ENCODE measurements around the gene FKBP11.
"Not testable (repeated sequence)": the region's sequence is repeated elsewhere in the genome, so short reads cannot be mapped to it uniquely, and the experiment has no call there.

FKBP11 gene

DNA sequence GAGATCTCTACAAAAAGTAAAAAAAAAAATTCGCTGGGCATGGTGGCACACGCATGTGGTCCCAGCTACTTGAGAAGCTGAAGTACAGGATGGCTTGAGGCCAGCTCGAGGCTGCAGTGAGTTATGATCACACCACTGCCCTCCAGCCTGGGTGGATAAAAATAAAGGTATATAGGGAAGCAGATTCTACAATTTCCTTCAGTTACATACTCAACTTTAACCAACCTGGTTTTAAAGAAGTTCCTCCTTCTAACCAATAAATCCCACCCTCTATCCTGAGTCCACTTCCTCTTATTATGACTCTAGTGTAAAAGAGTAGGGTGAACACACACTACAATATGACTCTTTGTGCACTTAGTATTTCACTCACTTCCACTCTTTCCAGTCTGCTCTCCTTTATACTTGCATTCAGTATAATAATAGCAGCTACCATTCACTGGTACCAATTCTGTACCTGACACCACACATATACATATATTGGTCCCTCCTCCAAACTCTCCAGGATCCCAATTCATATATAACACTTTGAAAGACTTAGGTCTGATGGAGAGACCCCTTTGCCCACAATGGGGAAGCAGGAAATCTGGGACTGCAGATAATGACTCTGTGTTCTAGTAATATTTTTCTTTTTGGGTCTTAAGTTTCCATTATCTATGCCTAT lies 29.7 kb upstream of the FKBP11 start:
- no peak for DNase-seq

DNA sequence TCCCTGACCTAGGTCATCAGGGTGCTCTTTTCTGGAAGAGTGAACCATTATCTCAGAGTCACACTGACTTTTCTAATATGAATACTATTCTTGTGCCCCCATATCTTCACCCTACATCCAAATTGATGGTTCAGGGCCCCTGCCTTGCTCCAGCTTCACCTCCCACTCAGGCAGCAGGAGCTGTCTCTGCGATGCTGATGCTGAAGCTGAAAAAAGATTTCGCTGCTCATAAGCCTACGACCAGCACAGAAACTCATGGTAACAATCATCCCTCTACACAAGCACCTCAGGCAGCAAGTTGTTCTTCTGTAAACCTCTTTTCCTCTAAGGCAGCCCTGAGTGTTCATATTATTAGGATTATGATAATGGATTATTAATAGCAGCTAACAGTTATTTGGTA lies 28.8 kb upstream of the FKBP11 start:
- no peak for DNase-seq

DNA sequence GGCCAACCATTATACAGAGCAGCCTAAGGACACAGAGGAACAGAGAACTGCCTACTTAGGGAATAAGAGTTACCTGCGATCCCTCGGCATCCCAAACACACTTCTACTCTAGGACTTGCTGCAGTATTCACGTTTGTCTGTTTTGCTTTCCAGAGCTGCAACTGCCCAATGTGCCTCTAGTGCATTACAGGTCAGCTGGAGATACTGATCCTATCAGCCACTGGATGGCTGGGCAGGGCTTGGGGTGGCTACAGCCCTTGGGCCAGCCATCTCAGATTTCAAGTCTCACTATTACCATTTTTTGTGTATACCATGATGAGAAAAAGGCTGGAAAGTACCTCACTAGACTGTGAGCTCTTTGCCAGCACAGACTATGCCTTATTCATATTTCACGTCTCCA lies 27.4 kb upstream of the FKBP11 start:
- DNase-seq, result no peak

DNA sequence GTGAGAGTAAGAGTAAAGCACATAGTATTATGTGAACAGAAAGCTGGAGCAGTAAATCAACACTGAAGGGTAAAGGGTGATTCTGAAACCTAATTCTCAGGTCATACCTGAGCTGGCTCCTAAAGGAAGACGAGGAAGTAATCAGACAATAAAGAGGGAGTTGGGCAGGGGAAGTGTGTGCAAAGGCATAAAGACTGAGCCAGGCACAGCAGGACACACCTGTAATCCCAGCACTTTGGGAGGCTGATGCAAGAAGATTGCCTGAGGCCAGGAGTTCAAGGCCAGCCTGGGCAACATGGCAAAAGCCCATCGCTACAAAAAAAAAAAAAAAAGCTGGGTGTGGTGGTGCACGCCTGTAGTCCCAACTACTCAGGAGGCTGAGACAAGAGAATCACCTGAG lies 22.4 kb upstream of the FKBP11 start:
- DNase-seq, result no peak

DNA sequence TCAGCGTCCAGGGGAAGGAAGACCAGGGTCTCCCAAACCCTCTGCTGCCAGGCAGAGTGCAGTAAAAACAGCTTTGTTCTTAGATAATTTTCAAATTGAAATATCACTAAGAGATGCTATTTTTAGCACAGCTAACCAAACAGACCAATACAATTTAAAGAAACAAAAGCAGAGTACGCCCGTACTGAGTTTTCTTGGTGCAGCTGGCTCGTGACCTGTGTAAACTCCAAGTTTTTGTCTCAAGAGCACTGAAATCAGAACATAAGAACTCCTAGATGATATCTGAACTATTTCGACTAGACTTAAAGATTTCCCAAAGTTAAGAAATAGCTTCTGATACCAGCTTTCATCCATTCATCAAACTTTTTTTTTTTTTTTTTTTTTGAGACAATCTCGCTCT lies 21.7 kb upstream of the FKBP11 start:
- no peak for DNase-seq

DNA sequence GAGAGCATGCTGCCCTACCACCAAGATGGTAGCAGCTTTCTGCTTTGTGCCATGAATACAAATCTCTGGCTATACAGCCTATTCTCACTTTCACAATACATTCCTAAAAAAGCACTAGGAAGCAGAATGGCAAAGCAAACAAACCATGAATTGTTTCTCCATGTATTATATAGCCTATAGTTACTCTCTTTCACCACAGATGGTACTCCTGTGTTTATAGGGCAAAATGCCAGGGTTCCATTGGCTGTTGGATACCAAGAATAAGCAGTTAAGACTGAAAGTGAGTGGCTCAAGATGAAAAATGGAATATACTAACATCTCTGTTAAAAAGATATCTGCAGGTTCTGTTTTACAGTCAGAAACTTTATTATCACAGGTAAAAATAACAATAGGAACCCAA lies 20.9 kb upstream of the FKBP11 start:
- no peak for DNase-seq

DNA sequence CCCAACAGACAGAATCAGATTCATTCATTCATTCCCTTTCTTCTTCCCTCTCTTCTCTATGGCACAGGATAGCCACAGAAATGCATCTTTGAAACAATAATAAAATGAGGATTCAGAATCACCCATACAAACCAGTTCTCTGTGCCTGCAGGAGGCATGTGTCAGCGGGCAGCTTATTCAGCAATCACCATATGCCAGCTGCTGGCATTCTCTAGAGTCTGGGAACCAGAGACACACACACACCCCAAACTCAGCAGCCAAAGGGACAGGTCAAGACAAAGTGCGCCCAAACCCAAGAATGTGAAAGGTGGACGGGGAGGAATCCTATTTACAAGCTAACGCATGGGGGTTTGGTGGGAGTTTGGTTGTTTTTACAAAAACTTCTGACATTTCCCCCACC lies 17.9 kb upstream of the FKBP11 start:
- no peak for DNase-seq

DNA sequence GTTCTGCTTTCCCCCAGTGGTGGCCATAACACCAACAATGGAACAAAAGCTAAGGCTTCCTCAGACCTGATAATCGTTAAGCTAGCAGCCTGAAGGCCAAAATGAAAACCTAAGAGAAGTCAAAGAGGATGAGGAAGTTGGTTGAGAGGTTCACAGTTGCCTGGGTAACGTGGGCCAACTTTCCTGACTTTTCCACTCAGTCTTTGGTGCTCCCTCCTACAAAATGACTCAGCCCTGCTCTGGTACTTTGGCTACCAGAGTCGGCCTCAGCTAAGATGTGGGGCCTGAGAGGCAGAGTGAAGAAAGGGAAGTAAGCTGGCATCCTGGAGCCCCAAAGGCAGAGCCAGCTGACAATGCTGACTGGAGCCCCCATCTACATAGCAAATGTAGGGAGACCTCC lies 14.9 kb upstream of the FKBP11 start:
- no peak for DNase-seq

DNA sequence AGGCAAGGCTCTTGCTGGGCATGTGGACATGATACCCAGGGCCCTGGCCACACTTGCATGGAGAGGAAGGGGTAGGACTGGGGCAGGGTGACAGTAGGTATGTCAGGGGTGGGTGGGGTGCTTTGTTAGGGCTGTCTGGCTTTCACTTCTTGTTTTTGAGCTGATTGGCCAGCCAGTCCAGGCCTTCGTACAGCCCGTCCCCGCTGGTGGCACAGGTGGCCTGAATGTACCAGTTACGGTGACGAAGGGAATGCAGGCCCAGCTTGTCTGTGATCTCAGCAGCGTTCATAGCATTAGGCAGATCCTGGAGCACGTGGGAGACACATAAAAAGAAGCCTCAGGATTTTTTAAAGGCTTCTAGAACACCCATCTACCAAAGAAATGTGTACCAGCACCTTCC lies 13.5 kb upstream of the FKBP11 start:
- DNase-seq, result no peak

DNA sequence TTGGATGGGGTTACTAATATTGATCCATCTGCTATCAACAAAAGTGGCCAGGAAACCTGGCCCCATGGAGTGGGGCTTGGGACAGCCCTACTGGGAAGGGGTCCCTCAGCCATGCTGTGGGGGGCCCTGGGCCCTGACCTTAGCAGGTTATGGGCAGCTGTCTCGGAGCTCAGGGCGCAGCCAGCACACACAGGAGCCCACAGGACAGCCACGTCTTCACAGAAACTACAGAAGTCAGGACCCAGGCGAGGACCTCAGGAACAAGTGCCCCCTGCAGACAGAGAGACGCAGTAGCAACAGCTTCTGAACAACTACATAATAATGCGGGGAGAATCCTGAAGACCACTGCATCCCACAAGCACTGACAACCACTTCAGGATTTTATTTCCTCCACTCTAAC lies 11.9 kb upstream of the FKBP11 start:
- DNase-seq, result no peak

DNA sequence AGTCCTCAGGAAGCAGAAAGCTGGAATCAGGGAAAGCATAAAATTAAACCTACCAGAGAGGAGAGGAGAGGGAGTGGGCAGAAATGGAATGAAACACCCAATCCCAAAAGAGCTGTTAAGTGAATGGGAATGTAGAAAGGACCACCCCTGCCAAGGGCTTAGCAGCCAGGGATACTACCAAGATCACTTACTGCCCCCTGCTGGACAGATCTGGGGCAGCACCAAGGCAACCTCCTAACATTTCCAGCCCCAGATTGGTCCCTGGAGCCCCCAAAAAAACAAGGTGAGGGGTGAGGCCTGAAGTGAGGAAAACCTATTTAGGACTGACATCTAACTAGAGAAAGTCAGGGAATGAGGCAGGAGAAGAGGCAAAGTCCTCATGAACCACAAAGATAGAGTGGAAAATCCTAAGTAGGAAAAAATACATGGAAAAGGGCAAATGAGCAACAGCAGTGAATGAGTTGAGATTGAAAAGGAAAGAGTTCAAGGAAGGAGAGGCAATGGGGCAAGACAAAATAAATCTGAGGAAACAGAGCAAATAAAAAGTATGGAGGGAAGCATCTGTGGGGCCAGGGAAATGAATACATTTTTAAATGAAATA lies 11.2 kb upstream of the FKBP11 start:
- peak; percentile 94 for DNase-seq

DNA sequence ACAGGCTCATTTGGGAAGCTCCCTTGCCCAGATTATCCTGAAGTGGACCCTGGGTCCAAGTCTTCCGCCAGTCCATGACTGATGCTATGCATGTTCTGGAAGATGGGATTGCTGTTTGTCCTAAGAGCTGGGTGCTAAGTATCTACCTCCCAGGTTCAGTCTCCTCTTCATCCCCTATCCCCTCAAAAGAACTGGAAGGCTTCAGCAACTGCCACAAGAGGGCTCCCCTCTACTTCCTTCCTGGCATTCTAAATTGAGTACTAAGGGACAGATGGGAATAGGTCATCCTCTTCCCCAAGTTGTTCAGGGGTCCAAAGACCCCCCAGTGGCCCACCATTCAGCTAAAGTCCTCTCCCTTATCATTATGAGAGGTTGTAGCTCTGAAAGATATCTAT lies 9.0 kb upstream of the FKBP11 start:
- no peak for DNase-seq

DNA sequence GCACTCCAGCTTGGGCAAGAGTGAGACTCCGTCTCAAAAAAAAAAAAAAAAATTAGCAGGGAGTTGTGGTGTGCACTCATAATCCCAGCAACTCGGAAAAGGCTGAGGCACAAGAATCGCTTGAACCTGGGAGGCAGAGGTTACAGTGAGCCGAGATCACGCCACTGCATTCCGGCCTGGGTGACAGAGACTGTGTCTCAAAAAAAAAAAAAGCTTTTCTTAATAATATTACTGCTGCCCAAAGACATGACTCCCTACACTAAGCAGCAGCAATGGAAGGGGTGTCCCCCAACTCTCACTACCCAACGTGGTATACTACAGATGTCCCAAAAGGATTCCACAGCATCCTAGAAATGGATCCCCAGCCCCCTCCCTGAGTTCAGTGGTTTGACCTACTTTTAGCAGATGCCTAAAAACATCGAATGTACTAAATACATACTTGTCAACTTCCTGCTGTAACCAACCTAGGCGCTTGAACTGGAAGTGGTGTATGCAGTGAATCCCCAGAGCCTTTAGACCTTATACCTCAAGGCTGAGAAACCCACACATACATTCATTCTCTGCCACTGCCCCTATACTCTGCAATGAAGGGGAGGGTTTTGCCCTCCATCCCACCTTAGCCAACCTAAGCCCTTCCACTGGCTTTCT lies 8.5 kb upstream of the FKBP11 start:
- no peak for DNase-seq

DNA sequence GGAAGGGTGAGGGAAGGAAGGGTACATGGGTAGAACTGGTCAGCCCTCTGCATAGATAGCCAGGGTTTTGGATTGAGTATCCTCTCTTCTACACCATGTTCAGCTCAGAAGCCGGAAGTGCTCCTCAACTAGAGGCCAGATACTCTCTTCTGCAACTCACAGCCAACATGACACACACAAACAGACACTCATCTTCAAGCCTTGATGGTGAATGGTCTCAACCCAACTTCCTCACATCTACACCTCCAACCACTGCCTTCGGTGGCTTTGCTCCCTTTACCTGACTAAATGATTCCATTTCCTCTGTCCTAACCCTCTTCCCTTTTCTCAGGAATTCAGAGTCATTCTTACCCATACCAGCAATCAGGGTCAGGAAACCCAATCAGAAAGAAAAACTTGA lies 7.6 kb upstream of the FKBP11 start:
- DNase-seq, result no peak

DNA sequence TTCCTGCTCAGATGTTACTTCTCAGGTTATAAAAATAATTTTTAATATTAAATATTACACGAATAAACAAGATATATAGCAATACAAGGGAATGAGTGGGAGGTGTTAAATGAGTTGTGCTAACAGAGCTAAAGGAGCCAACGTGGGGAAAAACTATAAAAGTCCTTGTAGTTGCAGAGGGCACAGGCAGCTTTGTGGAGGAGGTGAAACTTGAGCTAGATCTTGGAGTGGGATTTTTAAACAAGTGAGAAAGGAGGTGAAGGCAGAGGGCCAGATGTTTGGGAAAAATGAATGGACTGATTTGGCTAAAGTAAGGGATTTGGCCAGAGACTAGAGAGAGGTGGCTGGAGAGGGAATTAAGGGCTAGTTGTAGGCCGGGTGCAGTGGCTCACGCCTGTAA lies 5.2 kb upstream of the FKBP11 start:
- DNase-seq, result no peak

DNA sequence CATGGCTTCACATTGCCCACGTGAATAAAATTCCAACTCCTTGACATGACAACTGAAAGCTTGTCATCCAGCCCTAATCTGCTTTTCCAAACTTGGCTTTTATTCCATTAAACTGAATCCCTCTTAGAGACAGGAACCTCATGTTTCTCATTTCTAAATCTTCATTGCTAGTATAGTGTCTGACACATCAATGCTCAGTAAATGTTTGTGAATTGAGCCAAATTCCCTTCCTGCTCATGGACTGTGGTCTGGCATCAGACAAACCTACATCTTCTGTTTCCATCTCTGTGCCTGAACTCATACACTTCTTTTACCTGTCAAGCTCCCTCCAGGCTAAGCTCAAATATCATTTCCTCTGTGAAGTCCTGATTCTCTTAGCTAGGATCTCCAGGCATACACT lies 4.3 kb upstream of the FKBP11 start:
- DNase-seq, result no peak

DNA sequence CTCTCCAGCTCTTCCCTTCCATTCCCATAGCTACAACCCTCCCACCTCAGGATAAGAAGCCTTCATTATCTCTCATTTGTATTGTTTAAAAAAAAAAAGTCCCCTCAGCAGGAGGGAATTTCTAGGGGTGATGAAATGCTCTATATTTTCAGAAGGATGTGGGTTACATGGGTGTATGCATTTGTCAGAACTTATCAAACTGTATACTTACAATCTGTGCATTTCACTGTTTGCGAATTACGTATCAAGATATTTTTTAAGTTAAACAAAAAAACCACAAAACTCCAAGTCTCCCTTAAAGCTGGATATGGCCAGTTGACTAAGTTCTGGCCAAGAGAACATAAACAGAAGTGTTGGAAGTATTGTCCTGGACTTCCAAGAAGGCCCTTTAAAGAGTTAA lies 2.0 kb upstream of the FKBP11 start:
- no peak for DNase-seq

DNA sequence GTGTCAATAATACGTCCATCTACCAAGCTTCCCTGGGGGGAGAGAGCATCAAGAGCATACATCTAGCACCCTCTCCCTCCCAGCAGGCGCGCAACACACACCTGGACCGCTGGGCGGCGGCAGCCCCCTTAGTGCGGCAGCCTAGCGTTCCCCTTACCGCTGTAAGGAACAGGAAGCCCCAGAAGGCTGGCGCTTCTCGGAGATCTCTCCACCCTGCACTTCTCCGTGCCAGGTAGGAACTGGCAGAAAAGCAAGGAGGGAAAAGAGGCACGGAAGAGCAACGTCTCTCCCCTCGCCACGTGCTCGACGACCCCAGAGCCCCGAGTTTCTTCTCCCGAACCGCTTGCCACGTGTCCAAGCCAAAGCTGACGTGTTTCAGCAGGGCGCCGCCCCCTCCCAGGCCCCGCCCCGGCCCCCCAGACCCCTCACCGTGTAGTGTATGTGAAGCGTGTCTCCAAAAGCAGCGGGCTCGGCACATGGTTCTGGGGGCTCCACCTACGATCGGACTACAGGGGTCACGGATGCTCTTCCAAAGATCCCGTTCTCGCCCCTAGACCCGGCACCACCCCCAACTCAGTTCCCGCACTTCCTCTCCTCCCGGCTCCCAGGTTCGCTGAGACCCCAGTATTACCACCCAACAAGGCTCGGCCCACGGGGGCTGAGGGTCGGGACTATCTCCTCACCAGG lies 532 bp downstream of the FKBP11 start:
- peak; percentile 82 for DNase-seq

DNA sequence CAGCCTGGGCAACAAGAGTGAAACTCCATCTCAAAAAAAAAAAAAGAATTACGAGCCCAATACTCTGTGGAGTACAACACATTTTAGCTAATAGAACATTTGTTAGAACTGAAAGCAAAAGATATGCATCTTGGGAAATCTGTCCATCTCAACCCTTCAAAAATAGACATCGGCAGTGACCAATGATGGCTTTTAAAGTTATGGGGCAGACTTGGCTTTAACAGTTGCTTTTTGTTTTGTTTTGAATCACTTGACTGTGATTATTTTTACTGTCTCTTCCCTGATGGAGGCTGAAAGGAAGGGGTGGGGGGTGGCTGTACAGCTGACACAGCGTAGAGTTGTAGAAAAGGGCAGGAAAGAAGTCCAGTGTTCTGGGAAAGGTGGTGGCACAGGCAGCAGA lies 2.2 kb downstream of the FKBP11 start:
- no peak for DNase-seq

DNA sequence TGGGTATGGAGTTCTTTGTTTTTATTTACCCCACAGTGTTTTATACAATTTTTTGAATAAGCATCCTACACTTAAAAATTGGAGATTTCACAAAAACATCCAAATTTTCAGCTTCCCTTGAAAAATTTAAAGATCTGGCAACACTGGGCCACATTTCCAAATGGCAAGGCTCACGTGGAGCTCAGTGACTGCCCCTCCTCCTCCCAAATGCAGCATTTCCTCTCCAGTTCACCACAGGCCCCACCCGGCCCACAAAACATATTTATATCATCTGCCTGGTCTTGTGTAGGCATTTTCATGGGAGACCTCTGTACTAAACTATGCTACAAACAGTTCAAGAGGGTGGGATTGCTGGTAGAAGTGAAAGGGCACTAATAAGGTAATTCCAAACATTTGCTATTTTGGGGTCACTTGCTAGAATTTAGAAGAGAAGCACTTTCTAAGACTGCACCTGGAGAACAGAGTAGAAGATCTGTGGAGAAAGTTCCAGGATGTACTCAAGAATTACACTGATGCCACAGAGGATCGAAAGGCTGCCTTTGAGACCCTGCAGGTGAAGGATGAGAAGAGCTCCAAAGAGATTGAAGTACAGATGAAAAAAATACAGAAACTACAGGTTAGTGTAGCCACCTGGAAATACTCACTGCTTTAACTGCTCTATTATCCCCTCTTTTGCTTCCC lies 7.3 kb downstream of the FKBP11 start:
- DNase-seq, result peak; percentile 32

DNA sequence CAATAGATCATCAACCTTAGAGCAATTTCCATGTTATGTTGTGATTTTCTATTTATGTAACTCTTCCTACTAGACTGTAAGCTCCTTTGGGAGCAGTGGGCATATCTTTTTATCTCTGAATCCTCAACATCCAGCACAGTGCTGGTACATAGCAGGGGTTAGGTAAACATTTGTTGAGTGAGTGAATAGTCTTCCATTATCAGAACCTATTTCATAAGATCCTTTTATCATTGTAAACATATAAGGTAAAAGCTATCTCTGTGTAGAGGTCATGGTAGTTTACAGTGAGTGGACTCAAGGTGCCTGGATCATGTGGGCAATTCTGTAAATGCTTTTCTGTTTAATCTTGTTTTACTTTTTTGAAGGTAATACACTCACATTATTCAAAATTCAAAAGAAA lies 15.1 kb downstream of the FKBP11 start:
- no peak for DNase-seq

DNA sequence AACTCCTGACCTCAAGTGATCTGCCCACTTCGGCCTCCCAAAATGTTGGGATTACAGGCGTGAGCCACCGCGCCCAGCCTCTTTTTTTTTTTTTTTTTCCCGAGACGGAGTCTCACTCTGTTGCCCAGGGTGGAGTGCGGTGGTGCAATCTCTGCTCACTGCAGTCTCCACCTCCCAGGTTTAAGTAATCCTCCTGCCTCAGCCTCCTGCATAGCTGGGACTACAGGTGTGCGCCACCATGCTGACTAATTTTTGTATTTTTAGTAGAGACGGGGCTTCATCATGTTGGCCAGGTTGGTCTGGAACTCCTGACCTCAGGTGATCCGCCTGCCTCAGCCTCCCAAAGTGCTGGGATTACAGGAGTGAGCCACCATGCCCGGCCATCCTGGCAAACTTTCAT lies 15.6 kb downstream of the FKBP11 start:
- not testable (repeated sequence) for DNase-seq

DNA sequence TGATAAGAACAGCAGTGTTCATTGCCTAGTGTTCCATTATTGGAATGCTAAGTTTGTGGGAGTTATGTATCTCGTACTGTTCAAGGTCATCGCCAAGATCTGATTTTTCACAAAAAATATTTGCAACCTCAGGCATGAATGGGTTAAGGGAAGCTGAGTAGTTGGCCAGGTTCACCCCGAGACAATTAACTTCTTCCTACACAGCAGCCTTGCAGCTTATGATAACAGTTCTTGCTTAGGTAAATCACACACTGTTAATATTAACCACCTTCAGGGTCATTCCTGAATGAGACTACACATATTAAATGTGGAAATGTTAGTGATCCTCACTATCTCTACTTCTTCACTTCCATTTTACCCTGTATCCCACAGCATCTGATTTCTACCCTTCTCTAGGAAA lies 18.0 kb downstream of the FKBP11 start:
- DNase-seq, result no peak

DNA sequence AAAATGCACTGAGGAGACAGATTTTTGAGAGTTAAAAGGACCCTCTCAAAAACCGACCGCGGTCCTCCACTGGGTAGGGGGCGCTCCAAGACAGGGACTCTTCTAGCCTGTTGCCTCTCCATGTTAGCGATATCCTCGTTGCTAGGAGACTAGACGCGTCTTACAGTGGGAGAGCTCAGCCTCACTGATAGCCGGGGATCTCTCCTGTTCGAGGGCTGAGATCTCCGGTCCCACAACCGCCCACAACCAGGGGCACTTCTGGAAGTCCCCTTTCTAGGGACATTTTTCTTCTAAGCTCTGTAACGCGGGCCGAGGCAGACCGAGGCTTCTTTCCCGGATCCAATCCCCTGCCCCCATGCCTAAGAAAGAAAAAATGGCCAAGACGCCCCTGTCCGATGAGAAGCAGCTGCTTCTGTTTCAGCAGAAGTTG lies 21.3 kb downstream of the FKBP11 start:
- DNase-seq, result peak; percentile 90
